Gastrocnemius medialis (tissue), 4 donors: ENCODE data around the gene COX10. TPM values are rescaled to one million over a fixed set of nuclear protein-coding genes. Genes with fewer than 3 reads are reported as not detected.
A peak's percentile ranks its signal among the peaks of the same experiment; 100 is the strongest.

ENCODE experiments used
- ATAC-seq, 2 donors: fragments of 150-250 bp; one replicate each; pipeline ENCODE4 v1.9.1; 2016
- DNase-seq, 2 donors: peaks; one replicate each; pipeline ENCODE4 v3.0.0-alpha.2; 2019
- H3K27ac ChIP-seq, 4 donors: fragments of 200-600 bp; sonication (generic); 1 replicate in 1 of 4; 2 replicates in 3 of 4; pipeline ENCODE4 v1.5.1; 2016 to 2018; ENCODE audit warnings: mild to moderate bottlenecking in 2 of 4, moderate library complexity in 1 of 4
- H3K27me3 ChIP-seq, 3 donors: fragments of 200-600 bp; sonication (generic) in 2 of 3; 1 replicate in 1 of 3; 2 replicates in 2 of 3; pipeline versions ENCODE4 v1.5.1 to v1.6.0; 2016 to 2019; ENCODE audit warnings: mild to moderate bottlenecking in 1 of 3, moderate library complexity in 1 of 3
- H3K36me3 ChIP-seq, 2 donors: fragments of 200-600 bp; sonication (generic) in 1 of 2; one replicate each; pipeline ENCODE4 v1.5.1; 2017 to 2018
- H3K4me1 ChIP-seq, 2 donors: fragments of 200-600 bp; sonication (generic) in 1 of 2; one replicate each; pipeline ENCODE4 v1.5.1; 2016 to 2017; ENCODE audit warnings: mild to moderate bottlenecking in 2 of 2
- H3K4me3 ChIP-seq, 4 donors: fragments of 200-600 bp; sonication (generic) in 3 of 4; 1 replicate in 1 of 4; 2 replicates in 3 of 4; pipeline ENCODE4 v1.5.1; 2016 to 2019; ENCODE audit warnings: mild to moderate bottlenecking in 2 of 4
- H3K9me3 ChIP-seq, 3 donors: fragments of 200-600 bp; sonication (generic) in 2 of 3; 1 replicate in 1 of 3; 2 replicates in 2 of 3; pipeline ENCODE4 v1.5.1; 2016 to 2019
- CTCF ChIP-seq, 5 experiments: fragments of 450-650 bp in 3 of 5; fragments of 200-600 bp in 2 of 5; sonication (generic) in 2 of 5; IDR thresholded peaks in 4 of 5; conservative IDR thresholded peaks in 1 of 5; 1 replicate in 4 of 5; 2 replicates in 1 of 5; pipeline ENCODE4 v1.5.1; 2016 to 2019; ENCODE audit warnings: antibody characterized with exemption in 5 of 5, mild to moderate bottlenecking in 3 of 5, moderate library complexity in 3 of 5
- POLR2A ChIP-seq, 2 donors: fragments of 450-650 bp; IDR thresholded peaks; one replicate each; pipeline ENCODE4 v1.6.1; 2017; ENCODE audit warnings: antibody characterized with exemption in 2 of 2, mild to moderate bottlenecking in 2 of 2, moderate library complexity in 2 of 2
- in situ Hi-C, 4 donors: fragments of 200-750 bp; cut with MboI; loops; one replicate each; pipeline versions ENCODE4 v1.15.0 to v1.8.0; 2017; ENCODE audit warnings: low sequenced_read_pairs in 4 of 4
- intact Hi-C: fragments of 100-400 bp; cut with DNase I; formaldehyde crosslinking; loops from one replicate; pipeline ENCODE4 v1.15.1; 2023; ENCODE audit warnings: low total_unique reads
- total RNA-seq, 4 donors: library from RNA; depleted of rRNA; stranded (reverse); fragments of >200 nt; gene quantifications; one replicate each; pipeline versions ENCODE4 v1.1.0 to v1.2.3, GENCODE V29; 2016

The COX10 gene
- total RNA-seq, 4 donors from 2014 or later = 70.6 to 123 (median 87.3) TPM

- no peak for DNase-seq
- ATAC-seq = no peak
- H3K36me3 ChIP-seq = peaks cover 0 to 19% of the 10 kb centered on the region in 2 donors
- no peaks in the 10 kb centered on the region for H3K27me3 ChIP-seq
- TF ChIP-seq POLR2A (IDR thresholded peaks at IDR 0.05) (no peak), CTCF (IDR thresholded peaks at IDR 0.05 in 4 of 5, conservative IDR thresholded peaks at IDR 0.05 in 1 of 5) (no peak)
- no peaks in the 10 kb centered on the region for H3K9me3 ChIP-seq
- intact Hi-C loops (no loop called here), in situ Hi-C loops (no loop called here)
- peaks cover 21 to 23% of the 10 kb centered on the region in 2 donors for H3K4me1 ChIP-seq
- H3K27ac ChIP-seq = peak overlapping the region in 3 of 4 donors; percentile 38 to 45 (median 38)
- H3K4me3 ChIP-seq = no peak overlapping the region
These were observed 3.6 kb downstream of the COX10 start for GRCh38 chr17:14072881-14073280.

- H3K36me3 ChIP-seq = peaks cover 0 to 39% of the 10 kb centered on the region in 2 donors
- no peaks in the 10 kb centered on the region for H3K9me3 ChIP-seq
- no peak overlapping the region for H3K4me3 ChIP-seq
- H3K27ac ChIP-seq = no peak overlapping the region
- DNase-seq = no peak
- H3K4me1 ChIP-seq = peaks cover 1 to 8% of the 10 kb centered on the region in 2 donors
- ATAC-seq = no peak
- H3K27me3 ChIP-seq = no peaks in the 10 kb centered on the region
- TF ChIP-seq CTCF (IDR thresholded peaks at IDR 0.05 in 4 of 5, conservative IDR thresholded peaks at IDR 0.05 in 1 of 5) (no peak), POLR2A (IDR thresholded peaks at IDR 0.05) (no peak)
- in situ Hi-C loops (no loop called here), intact Hi-C loops (no loop called here)
These were observed 8.7 kb downstream of the COX10 start for GRCh38 chr17:14078027-14078426.

GRCh38 chr17:14080847-14081251, 11.5 kb downstream of the COX10 start:
- TF ChIP-seq CTCF (IDR thresholded peaks at IDR 0.05 in 4 of 5, conservative IDR thresholded peaks at IDR 0.05 in 1 of 5) = no peak
- TF ChIP-seq POLR2A (IDR thresholded peaks at IDR 0.05) = no peak
- ATAC-seq = peak; percentile 36 to 41
- in situ Hi-C loops (no loop called here), intact Hi-C loops (no loop called here)
- H3K9me3 ChIP-seq = no peaks in the 10 kb centered on the region
- H3K4me1 ChIP-seq = peaks cover 11 to 20% of the 10 kb centered on the region in 2 donors
- peaks cover 0 to 34% of the 10 kb centered on the region in 2 donors for H3K36me3 ChIP-seq
- no peak for DNase-seq
- peak overlapping the region in 3 of 4 donors; percentile 19 to 51 (median 19) for H3K27ac ChIP-seq
- H3K27me3 ChIP-seq = no peaks in the 10 kb centered on the region
- H3K4me3 ChIP-seq = no peak overlapping the region

- Histone ChIP-seq H3K36me3 (peaks cover 0 to 20% of the 10 kb centered on the region in 2 donors), H3K27me3 (no peaks in the 10 kb centered on the region), H3K4me3 (no peak overlapping the region), H3K27ac (peak overlapping the region in 1 of 4 donors; percentile 4), H3K9me3 (no peaks in the 10 kb centered on the region), H3K4me1 (peaks cover 11 to 20% of the 10 kb centered on the region in 2 donors)
- DNase-seq (no peak), ATAC-seq (no peak)
- in situ Hi-C loops = no loop called here
- intact Hi-C loops = no loop called here
- TF ChIP-seq CTCF (IDR thresholded peaks at IDR 0.05 in 4 of 5, conservative IDR thresholded peaks at IDR 0.05 in 1 of 5) (no peak), POLR2A (IDR thresholded peaks at IDR 0.05) (no peak)
These were observed 13.5 kb downstream of the COX10 start for GRCh38 chr17:14082848-14083247.

- in situ Hi-C loops = no loop called here
- Histone ChIP-seq H3K4me1 (peaks cover 11 to 20% of the 10 kb centered on the region in 2 donors), H3K9me3 (no peaks in the 10 kb centered on the region), H3K27ac (no peak overlapping the region), H3K36me3 (no peaks in the 10 kb centered on the region), H3K4me3 (no peak overlapping the region), H3K27me3 (no peaks in the 10 kb centered on the region)
- intact Hi-C loops = no loop called here
- no peak for TF ChIP-seq CTCF (IDR thresholded peaks at IDR 0.05 in 4 of 5, conservative IDR thresholded peaks at IDR 0.05 in 1 of 5)
- no peak for TF ChIP-seq POLR2A (IDR thresholded peaks at IDR 0.05)
- ATAC-seq = no peak
- no peak for DNase-seq
These were observed 15.7 kb downstream of the COX10 start for GRCh38 chr17:14084955-14085354.
